ENCODE measurements around the gene CCDC83.
"Not testable (repeated sequence)": the region's sequence is repeated elsewhere in the genome, so short reads cannot be mapped to it uniquely, and the experiment has no call there.

CCDC83 gene

GRCh38 chr11:85889676-85890579 is 34.7 kb downstream of the CCDC83 start:
- no peak for DNase-seq

- DNase-seq = no peak
Observed at GRCh38 chr11:85893395-85893794, 38.2 kb downstream of the CCDC83 start.

- no peak for DNase-seq
Observed at GRCh38 chr11:85896876-85897275, 41.7 kb downstream of the CCDC83 start.

GRCh38 chr11:85898456-85898855 is 43.3 kb downstream of the CCDC83 start:
- no peak for DNase-seq

- no peak for DNase-seq
Observed at GRCh38 chr11:85902353-85902752, 47.2 kb downstream of the CCDC83 start.

- no peak for DNase-seq
Observed at GRCh38 chr11:85903406-85903805, 48.2 kb downstream of the CCDC83 start.

GRCh38 chr11:85903811-85904210 is 48.6 kb downstream of the CCDC83 start:
- no peak for DNase-seq

- no peak for DNase-seq
Observed at GRCh38 chr11:85912414-85912813, 57.2 kb downstream of the CCDC83 start.

GRCh38 chr11:85913513-85913912 is 58.3 kb downstream of the CCDC83 start:
- DNase-seq = no peak

- DNase-seq = no peak
Observed at GRCh38 chr11:85914425-85914824, 59.2 kb downstream of the CCDC83 start.

- no peak for DNase-seq
Observed at GRCh38 chr11:85918910-85919794, 64.0 kb downstream of the CCDC83 start.

GRCh38 chr11:85922367-85922766 is 67.2 kb downstream of the CCDC83 start:
- no peak for DNase-seq

- no peak for DNase-seq
Observed at GRCh38 chr11:85923455-85923854, 68.3 kb downstream of the CCDC83 start.

GRCh38 chr11:85926653-85927214 is 71.6 kb downstream of the CCDC83 start:
- not testable (repeated sequence) for DNase-seq

- no peak for DNase-seq
Observed at GRCh38 chr11:85930879-85931366, 75.7 kb downstream of the CCDC83 start.

GRCh38 chr11:85934596-85935169 is 79.5 kb downstream of the CCDC83 start:
- no peak for DNase-seq

GRCh38 chr11:85935751-85936150 is 80.6 kb downstream of the CCDC83 start:
- DNase-seq = no peak

- DNase-seq = no peak
Observed at GRCh38 chr11:85937835-85938234, 82.7 kb downstream of the CCDC83 start.

GRCh38 chr11:85939099-85940015 is 84.2 kb downstream of the CCDC83 start:
- DNase-seq = no peak

- no peak for DNase-seq
Observed at GRCh38 chr11:85941380-85941973, 86.3 kb downstream of the CCDC83 start.

- DNase-seq = no peak
Observed at GRCh38 chr11:85945296-85945695, 90.1 kb downstream of the CCDC83 start.

All from activated T-cell treated with anti-CD3 and anti-CD28 coated beads for 4 hours (primary cell).